ENCODE data around the gene MBLAC1.
"Not testable (repeated sequence)": the region's sequence is repeated elsewhere in the genome, so short reads cannot be mapped to it uniquely, and the experiment has no call there.

MBLAC1 gene

DNA sequence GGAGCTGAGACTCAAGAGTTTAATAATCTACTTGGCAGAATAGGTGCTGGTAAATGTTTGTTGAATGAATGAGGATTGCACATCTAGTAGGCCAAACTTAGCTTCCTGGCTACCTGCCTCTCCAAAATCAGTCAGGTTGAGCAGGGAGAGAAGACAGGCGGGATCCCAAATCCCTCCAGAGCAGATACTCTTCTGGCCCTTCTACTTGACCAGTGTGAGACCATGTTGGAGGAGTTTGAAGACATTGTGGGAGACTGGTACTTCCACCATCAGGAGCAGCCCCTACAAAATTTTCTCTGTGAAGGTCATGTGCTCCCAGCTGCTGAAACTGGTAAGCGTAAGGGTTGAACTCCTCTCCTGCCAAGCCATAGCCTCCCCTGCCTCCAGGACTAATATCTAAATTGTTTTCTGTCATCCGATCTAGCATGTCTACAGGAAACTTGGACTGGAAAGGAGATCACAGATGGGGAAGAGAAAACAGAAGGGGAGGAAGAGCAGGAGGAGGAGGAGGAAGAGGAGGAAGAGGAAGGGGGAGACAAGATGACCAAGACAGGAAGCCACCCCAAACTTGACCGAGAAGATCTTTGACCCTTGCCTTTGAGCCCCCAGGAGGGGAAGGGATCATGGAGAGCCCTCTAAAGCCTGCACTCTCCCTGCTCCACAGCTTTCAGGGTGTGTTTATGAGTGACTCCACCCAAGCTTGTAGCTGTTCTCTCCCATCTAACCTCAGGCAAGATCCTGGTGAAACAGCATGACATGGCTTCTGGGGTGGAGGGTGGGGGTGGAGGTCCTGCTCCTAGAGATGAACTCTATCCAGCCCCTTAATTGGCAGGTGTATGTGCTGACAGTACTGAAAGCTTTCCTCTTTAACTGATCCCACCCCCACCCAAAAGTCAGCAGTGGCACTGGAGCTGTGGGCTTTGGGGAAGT lies 2.2 kb upstream of the MBLAC1 start:
- DNase-seq, result no peak

DNA sequence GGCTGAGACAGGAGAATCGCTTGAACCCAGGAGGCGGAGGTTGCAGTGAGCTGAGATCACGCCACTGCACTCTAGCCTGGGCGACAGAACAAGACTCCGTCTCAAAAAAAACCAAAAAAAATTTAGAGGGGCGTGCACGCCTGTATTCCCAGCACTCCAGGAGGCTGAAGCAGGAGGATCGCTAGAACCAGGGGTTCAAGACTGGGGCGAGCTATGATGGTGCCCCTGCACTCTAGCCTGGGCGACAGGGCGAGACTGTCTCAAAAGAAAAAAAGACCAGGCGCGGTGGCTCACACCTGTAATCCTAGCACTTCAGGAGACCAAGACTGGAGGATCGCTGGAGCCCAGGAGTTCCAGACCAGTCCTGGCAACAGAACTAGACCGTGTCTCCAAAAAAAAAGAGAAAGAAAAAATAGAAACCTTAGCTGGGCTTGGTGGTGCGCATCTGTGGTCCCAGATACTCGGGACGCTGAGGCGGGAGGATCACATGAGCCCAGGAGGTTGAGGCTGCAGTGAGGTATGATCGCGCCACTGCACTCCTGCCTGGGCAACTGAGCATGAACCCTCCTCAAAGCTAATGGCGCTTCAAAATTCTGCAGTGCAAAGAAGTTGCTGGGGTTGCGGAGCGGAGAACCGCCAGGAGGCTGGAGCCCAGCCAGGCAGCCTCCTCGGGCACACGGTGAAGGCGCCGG lies 382 bp upstream of the MBLAC1 start:
- no peak for DNase-seq

DNA sequence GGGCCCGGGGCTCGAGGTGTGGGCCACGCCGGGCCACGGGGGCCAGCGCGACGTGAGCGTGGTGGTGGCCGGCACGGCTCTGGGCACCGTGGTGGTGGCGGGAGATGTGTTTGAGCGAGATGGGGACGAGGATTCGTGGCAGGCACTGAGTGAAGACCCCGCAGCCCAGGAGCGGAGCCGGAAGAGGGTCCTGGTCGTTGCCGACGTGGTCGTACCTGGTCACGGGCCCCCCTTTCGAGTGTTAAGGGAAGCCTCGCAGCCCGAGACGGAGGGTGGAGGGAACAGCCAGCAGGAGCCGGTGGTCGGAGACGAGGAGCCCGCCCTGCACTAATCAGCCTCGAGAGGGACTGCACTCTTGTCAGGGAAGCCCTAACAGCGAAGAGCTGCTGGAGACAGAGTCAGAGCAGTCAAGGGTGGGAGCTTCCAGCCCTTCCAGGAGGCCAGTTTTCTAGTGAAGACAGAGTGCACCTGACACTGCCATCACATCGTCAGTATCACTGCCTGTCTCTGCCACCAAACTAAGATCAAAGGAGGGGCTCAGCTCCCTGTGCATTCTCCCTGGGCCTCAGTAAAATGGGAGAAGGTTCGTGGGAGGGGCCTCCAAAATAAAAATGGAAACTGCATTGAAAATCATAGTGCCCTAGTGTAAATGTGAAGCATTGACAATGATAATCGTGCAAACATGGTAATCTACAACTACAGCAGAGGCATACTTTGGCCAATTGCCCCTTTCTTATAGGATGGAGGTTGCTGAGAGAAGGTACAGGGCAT lies 1.3 kb downstream of the MBLAC1 start:
- DNase-seq, result no peak

DNA sequence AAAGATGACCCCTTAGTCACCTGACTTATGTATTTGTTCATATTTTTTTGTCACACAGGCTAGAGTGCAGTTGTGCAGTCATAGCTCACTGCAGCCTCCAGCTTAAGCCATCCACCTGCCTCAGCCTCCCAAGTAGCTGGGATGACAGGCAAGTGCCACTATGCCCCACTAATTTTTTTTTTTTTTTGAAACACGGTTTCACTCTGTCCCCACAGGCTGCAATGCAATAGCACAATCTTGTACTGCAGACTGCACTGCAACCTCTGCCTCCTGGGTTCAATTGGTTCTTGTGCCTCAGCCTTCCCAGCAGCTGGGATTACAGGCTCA lies 1.8 kb downstream of the MBLAC1 start:
- no peak for DNase-seq

DNA sequence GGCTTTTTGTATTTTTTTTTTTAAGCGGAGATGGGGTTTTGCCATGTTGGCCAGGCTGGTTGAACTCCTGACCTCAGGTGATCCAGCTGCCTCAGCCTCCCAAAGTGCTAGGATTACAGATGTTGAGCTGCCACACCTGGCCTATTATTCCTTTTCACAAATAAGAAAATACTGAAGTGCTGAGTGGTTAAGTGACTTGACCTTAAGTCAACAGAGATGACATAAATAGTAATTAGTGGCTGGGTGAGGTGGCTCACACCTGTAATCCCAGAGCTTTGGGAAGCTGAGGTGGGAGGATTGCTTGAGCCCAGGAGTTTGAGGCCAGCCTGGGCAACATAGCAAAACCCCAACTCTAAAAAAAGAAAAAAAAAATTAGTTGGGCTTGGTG lies 3.4 kb downstream of the MBLAC1 start:
- not testable (repeated sequence) for DNase-seq

DNA sequence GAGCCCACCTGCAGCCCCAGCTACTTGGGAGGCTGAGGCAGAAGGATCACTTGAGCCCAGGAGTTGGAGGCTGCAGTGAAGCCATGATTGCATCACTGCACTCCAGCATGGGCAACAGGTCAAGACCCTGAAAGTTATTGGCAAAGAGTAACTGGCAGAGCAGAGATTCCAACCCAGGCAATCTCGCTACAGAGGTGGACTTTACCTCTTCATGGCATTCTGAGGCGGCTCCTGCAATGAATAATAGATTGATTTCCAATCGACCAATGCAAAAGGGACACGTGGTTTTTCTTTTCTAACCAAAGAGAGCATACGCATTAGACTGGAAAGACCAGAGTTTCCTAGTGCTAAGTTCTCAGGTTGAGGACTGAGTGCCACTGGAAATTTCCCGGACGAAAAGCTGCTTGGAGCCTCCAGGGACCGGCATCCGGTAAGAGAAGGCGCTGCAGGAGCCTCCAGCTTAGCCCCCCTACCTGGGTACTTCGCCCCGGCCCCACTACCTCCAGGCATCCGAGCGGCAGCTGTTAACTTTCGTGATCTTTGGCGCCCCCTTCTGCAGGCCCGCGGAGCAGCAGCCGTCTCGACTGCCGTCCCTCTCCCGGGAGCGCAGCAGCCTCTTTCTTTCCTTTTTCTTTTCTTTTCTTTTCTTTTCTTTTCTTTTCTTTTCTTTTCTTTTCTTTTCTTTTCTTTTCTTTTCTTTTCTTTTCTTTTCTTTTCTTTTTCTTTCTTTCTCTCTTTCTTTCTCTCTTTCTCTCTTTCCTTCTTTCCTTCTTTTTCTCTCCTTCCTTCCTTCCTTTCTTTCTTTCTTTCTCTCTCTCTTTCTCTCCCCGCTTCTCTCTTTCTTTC lies 4.1 kb downstream of the MBLAC1 start:
- peak; percentile 64 for DNase-seq

DNA sequence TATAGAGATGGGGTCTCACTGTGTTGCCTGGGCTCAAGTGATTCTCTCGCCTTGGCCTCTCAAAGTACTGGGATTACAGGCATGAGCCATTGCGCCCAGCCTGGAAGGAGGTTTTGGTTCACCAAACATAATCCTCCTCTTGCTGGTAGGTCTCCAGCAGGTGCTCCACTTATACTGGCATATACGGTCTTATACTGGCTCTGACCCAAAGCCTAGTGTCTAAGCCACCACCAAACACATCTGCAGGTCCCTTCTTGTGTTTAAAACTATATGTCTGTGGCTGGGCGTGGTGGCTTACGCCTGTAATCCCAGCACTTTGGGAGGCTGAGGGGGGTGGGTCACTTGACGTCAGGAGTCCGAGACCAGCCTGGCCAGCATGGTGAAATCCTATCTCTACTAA lies 5.4 kb downstream of the MBLAC1 start:
- no peak for DNase-seq

DNA sequence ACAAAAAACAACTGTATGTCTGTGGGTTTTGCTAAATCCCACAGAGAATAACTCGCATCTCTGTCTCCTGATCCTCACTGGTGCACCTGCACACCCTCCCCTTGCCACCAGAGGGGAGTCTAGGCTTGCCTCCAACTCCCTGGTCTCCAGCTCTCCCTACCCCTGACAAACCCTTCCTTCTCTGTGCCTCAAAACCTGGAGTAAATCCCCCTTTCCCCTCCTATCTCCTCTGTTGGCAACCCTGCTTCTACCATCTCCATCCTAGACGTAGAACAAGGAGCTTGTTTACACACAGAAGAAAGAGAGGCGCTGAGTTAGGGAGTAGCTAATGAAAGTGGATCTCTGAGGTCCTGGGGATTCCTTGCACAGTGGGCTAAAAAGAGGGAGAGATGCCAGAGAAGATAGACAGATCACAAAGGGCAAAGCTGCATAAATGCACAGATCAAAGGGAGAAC lies 6.0 kb downstream of the MBLAC1 start:
- DNase-seq, result peak; percentile 64

DNA sequence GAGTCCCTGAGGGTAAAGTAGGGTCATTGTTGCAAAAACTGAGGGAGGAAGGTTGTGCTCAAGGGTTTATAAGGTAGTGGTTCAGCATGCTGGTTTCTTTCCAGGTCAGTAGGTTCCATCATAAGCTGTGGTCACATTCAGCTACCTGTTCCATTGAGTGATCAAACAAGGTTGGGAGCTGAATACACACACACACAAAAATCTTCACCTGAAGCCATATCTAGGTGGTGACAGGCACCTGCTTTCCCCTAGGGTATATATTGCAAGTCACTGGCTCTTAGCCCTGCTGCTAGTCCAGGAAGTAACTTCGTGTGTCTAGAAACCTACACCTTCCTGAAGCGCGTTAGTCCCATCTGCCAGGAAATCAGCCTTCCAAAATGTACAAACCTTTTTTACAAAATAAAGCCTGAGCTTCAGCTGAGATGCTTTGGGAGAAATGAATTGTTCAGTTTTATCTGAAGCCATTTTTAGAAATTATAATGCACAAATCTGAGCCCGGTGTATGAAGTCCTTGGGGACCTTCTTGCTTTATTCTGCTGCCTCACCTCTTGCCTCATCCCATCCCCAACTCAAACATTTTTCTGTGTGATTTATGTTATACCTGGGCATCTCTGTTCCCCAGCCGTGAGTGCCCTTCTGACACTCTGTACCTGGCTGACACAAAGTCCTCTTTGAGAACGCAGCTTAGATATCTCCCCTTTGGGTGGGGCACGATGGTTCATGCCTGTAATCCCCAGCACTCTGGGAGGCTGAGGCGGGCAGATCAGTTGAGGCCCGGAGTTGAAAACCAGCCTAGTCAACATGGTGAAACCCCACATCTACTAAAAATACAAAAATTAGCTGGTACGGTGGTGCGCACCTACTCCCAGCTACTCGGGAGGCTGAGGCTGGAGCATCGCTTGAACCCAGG lies 11.3 kb downstream of the MBLAC1 start:
- DNase-seq, result no peak

DNA sequence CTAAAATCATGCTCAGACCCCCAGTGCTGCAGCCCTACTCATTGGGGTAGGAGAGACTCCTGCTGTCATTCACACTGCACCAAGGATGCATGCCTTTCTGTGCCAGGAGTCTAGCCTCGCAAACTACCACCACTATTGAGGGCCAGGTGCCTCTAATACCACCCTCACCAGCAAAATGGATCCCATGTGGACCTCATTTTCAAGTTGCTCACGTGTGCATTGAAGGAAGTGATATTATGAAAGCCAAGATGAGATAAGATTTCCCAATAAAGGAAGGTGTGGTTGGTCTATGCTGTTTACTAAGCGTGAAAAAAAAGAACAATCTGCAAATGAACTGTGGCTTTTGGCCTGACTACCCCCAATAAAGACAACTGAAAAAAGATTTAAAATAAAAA lies 14.8 kb downstream of the MBLAC1 start:
- DNase-seq, result peak; percentile 54

DNA sequence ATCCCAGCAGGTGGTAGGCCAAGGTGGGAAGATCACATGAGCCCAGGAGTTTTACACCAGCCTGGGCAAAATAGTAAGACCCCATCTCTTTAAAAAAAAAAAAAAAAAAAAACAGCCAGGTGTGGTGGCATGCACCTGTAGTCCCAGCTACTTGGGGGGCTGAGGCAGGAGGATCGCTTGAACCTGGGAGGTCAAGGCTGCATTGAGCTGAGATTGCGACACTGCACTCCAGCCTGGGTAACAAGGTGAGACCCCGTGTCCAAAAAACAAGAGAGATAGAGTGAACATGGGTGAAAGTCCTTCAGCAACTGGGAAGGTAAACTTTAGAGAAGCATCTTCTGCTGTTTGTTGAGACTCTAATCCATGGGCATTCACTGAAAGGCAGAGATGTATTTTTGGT lies 15.7 kb downstream of the MBLAC1 start:
- no peak for DNase-seq

DNA sequence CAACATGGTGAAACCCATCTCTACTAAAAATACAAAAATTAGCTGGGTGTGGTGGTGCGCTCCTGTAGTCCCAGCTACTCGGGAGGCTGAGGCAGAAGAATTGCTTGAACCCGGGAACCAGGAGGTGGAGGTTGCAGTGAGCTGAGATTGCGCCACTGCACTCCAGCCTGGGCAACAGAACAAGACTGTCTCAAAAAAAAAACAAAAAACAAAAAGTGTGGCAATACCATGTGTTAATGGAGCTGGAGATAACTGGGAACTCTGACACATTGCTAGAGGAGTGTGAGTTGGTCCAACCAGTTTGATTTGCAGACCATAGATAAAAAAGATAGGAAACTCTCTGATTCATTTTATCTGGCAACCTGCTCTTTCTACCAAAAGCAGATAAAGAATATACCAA lies 19.6 kb downstream of the MBLAC1 start:
- peak; percentile 31 for DNase-seq

DNA sequence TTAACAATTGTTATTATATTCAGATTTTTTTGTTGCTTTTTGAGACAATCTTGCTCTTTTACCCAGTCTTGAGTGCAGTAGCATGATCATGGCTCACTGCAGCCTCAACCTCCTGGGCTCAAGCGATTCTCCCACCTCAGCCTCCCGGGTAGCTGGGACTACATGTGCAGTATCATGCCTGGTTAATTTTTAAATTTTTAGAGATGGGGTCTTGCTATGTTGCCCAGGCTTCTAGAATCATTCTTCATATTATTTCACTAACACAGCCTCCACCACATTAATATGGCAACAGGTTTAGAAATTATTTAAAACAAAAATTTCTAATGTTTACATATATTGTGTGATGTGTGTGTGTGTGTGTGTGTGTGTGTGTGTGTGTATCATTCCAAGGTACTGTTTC lies 20.5 kb downstream of the MBLAC1 start:
- DNase-seq, result no peak

DNA sequence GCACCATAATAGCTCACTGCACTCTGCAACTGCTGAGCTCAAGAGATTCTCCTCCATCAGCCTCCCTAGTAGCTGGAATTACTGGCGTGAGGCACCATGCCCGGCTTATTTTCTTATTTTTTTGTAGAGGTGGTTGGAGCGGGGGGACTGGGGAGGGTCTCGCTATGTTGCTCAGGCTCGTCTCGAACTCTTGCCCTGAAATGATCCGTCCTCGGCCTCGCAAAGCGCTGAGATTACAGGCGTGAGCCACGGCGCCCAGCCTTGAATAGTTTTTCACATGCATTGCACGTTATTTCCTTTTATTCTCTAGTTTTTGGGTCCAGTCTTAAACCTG lies 21.4 kb downstream of the MBLAC1 start:
- DNase-seq, result no peak

DNA sequence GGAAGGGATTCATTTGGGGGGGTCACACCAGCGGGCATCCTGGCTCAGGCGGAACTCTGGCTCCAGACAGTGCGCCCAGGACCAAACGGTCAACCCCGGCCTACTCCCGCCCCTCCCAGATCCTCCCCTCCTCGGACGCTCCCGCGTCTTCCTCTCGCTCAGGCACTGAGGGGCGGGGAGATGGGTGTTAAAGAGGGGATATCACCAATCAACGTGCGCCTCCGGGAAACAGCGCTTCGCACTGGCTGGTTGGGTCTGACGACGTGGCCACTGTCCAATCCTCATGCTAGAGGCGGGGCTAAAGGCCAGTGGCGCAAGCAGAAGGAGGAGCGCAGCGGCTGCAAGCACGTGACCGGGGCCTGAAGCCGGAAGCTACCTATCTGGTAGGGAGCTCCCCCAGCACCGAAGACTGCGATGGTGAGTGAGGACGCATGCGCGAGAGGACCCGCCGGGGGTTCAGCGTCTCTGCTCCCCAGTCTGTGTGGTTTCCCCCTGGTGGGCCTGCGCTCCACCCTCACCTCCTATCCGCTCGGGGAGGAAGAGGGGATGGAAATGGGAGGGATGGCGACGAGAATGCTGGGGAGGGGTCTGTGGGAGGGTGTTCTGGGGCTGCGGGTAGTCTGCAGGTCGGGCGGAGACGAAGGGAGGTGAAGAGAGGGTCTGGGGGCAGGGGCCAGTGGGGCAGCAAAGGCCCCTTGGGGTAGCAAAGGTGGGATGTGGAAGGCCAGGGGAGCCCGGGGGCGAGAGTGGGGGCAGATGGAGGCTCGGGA lies 22.0 kb downstream of the MBLAC1 start, which contains the start of gene LAMTOR4:
LAMTOR4 (plus strand) TSS at position 360 of the 770 bp plus-strand sequence; CDS start at position 415, 55 bp downstream.
- DNase-seq, result peak; percentile 99

DNA sequence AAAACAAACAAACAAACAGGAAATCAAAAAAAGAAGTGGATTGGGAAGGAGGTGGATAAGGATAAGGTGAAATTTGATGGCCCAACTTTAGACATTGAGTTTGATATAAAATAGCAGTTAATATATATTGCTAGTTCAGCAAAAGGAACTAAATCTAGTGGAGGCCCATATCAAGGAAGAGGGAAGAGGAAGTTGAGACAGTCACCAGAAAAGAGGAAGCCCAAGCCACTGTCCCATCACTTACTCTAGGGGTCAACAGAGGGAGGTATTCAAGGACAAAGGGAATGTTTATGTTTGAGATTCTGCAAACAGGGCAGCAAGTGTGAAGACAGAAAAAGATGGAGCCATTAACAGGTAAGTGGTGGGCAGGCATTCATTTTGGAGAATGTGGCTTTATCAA lies 25.6 kb downstream of the MBLAC1 start:
- peak; percentile 78 for DNase-seq

DNA sequence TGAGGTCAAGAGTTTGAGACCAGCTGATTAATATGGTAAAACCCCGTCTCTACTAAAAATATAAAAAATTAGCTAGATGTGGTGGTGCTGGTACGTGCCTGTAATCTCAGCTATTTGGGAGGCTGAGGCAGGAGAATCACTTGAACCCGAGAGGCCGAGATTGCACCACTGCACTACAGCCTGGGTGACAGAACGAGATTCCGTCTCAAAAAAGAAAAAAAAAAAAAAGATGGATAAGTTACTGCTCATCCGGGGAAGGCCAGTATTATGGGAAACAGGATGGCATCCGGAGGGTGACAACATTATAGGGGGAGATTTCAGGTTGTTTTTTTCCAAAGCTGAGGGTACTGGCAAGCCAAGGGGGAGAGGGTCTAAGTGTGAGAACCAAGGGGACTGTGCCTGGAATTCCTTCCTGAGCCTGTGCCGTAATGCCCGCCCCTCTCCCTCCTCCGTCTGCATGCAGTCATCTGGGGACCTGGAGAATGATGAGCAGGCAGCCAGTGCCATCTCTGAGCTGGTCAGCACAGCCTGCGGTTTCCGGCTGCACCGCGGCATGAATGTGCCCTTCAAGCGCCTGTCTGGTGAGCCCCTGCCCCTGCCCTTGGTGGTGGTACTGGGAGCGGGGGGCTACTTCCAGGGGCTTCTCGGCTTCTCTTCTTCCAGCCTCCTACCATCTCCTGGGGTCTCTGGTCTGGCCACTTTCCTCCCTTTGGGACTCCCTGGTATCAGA lies 26.3 kb downstream of the MBLAC1 start:
- DNase-seq, result no peak

DNA sequence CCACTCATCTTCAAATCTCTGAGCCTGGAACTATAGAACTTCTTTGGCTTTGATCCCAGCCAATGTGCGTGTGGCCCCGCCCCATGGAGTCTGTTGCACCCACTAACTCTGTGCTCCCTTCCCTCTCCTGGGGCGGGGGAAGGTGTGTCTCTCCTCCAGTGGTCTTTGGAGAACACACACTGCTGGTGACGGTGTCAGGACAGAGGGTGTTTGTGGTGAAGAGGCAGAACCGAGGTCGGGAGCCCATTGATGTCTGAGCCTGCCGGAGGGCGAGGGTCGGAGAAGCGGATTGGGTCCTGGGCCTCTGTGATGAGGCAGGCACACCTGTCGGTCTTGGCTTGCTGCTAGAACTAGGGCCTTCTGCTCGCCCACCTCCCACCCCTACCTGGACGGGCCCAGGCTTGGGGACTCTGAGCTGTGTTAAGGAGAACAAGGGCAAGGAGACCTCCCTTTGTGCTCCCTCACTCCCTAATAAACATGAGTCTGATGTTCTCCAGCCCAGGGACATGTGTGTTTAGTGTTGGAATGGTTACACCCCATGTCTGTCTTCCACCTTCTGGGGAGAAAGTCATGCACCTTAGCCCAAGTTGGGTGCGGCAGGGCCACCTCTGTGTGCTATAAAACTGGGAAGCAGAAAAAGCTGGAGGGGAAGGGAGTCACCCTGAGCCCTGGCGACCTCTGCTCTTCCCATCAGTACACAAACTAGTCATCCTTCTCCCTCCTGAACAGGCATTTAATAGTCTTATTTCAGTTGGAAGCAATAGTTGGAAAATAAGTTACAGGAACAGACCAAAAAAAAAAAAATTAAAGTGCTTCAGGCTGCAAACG lies 27.2 kb downstream of the MBLAC1 start:
- no peak for DNase-seq

All from inflammatory macrophage treated with lipopolysaccharide for 4 hours (primary cell).